NCI-H2227 (cell line): ENCODE results near the gene SMOC2.

Experiments
- DNase-seq: peaks from one replicate; lab custom pipeline; 2025; ENCODE audit not compliant: unreplicated experiment; lab: John Stamatoyannopoulos, UW

The SMOC2 gene

GRCh38 chr6:168618546-168619315 lies 177.7 kb downstream of the SMOC2 start:
- DNase-seq = no peak

- DNase-seq = no peak
These were observed 178.8 kb downstream of the SMOC2 start for GRCh38 chr6:168619560-168620314.

- no peak for DNase-seq
These were observed 179.6 kb downstream of the SMOC2 start for GRCh38 chr6:168620578-168620977.

GRCh38 chr6:168623736-168624135 lies 182.8 kb downstream of the SMOC2 start:
- no peak for DNase-seq

- DNase-seq = no peak
These were observed 183.6 kb downstream of the SMOC2 start for GRCh38 chr6:168624540-168624939.

- no peak for DNase-seq
These were observed 184.0 kb downstream of the SMOC2 start for GRCh38 chr6:168624948-168625347.

- no peak for DNase-seq
These were observed 184.6 kb downstream of the SMOC2 start for GRCh38 chr6:168625602-168626001.

GRCh38 chr6:168626046-168626602 lies 185.1 kb downstream of the SMOC2 start:
- DNase-seq = no peak

- no peak for DNase-seq
These were observed 186.7 kb downstream of the SMOC2 start for GRCh38 chr6:168627506-168628175.

- no peak for DNase-seq
These were observed 187.2 kb downstream of the SMOC2 start for GRCh38 chr6:168628176-168628553.

- no peak for DNase-seq
These were observed 187.8 kb downstream of the SMOC2 start for GRCh38 chr6:168628732-168629245.

- DNase-seq = no peak
These were observed 190.6 kb downstream of the SMOC2 start for GRCh38 chr6:168631564-168631963.

GRCh38 chr6:168632694-168633093 lies 191.7 kb downstream of the SMOC2 start:
- no peak for DNase-seq

- no peak for DNase-seq
These were observed 193.8 kb downstream of the SMOC2 start for GRCh38 chr6:168634541-168635328.

GRCh38 chr6:168636147-168637004 lies 195.4 kb downstream of the SMOC2 start:
- DNase-seq = no peak

GRCh38 chr6:168637834-168638233 lies 196.8 kb downstream of the SMOC2 start:
- DNase-seq = no peak

GRCh38 chr6:168638468-168639271 lies 197.7 kb downstream of the SMOC2 start:
- no peak for DNase-seq

- no peak for DNase-seq
These were observed 199.2 kb downstream of the SMOC2 start for GRCh38 chr6:168640181-168640580.

GRCh38 chr6:168640768-168641167 lies 199.8 kb downstream of the SMOC2 start:
- no peak for DNase-seq
